ENCODE results near the gene FSTL4.

The FSTL4 gene

DNA sequence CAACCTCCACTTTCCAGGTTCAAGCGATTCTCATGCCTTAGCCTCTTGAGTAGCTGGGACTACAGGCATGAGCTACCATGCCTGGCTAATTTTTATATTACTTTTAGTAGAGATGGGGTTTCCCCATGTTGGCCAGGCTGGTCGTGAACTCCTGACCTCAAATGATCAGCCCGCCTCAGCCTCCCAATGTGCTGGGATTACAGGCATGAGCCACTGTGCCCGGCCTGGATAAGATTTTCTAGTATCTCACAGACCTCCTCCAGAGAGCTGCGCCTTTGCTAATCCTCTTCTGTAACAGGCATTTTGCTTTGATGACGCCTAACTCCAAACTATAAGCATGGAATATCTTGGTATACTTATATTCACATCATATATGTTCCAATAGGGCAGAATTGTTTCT is 99.4 kb downstream of the FSTL4 start:
- DNase-seq (ENCODE audit: low read depth): no peak

GRCh38 chr5:133511653-133512235 is 100.6 kb downstream of the FSTL4 start:
- no peak for DNase-seq (ENCODE audit: low read depth)

DNA sequence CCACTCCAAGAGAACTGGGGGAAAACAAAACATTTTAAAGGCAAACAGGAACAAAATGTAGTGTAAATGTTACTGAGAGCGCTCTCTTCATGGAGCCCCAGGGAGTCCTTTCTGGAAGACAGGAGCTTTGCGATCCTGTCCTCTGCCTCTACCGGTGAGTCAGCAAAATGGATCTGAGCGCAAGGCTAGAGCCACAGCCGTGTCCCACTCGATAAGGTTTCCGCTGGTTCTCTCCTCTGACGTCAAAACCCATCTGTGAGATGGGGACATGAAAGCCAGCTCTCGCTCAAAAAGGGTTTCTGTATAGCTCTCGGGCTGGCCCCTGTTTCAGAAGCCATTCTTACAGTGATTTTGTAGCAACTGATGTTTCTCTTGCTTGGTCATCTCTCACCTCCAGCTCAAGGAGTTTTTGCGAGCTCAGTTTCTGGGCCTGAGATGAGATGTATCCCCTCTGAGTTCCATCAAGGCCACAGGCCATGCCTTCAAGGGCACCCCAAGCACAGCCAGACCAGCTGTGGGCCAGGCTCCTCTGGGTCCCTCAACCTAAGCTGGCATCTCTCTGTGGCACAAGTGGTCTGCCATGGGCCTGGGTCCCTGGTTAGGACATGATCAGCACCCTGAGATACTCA is 101.6 kb downstream of the FSTL4 start:
- DNase-seq (ENCODE audit: low read depth): no peak

GRCh38 chr5:133509742-133510079 is 102.6 kb downstream of the FSTL4 start:
- no peak for DNase-seq (ENCODE audit: low read depth)

DNA sequence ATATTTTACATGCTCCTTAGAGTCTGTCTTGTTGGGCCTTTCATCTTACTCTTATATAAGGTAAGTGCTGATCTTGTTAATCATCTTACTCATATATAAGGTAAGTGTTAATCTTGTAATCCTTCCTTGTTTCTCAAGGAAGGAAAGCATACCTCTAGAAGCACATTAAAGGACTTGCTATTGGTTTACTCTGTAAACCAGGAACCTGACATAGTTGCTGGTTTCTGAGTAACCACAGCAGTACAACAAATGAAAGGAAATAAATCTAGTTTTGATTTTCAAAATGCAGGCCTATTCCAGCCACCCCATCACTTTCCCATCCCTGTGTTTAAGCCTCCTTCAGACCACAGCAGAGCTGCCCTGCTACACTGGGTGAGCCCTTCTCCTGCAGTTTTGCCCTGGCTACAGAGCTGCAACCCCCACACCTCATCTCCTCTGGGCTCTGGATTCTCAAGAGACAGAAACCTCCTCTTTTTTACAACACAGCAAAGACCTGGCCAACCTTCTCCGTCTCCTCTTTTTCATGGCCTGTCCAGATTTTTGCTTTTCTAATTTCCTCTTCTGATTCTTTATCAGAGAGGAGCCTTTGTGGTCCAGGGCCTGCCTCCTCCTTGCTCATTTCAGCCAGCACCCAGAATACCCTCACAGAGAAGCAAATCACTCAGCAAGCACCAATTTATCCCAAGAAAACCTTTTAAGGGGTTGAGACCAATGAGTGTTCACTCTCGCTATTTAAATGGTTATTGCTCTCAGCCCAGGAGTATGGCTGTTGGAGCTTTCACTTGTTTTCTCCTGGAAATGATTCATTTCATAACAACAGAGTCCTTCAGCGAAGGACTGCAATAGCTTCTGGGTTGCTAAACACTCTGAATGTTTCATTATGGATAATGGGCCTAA is 103.2 kb downstream of the FSTL4 start:
- no peak for DNase-seq (ENCODE audit: low read depth)

GRCh38 chr5:133508331-133508730 is 104.0 kb downstream of the FSTL4 start:
- DNase-seq (ENCODE audit: low read depth): no peak

GRCh38 chr5:133506181-133506580 is 106.2 kb downstream of the FSTL4 start:
- no peak for DNase-seq (ENCODE audit: low read depth)

DNA sequence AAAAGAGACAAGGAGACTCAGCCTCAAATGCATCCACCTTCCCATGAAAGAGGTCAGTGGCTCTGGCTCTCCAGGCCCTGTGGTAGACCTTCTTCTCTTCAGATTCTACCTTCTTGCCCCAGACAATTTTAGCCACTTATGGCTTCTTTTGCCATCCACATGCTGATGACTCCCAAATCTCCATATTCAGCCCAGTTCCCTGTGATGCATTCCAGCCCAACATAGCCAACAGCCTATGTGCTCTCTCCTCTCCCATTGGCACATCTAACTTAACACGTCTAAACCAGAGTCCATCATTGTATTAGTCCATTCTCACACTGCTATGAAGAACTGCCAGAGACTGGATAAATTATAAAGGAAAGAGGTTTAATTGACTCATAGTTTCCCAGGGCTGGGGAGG is 108.8 kb downstream of the FSTL4 start:
- no peak for DNase-seq (ENCODE audit: low read depth)

GRCh38 chr5:133499895-133500294 is 112.4 kb downstream of the FSTL4 start:
- no peak for DNase-seq (ENCODE audit: low read depth)

- no peak for DNase-seq (ENCODE audit: low read depth)
Measured at GRCh38 chr5:133497608-133498348, 114.6 kb downstream of the FSTL4 start.

DNA sequence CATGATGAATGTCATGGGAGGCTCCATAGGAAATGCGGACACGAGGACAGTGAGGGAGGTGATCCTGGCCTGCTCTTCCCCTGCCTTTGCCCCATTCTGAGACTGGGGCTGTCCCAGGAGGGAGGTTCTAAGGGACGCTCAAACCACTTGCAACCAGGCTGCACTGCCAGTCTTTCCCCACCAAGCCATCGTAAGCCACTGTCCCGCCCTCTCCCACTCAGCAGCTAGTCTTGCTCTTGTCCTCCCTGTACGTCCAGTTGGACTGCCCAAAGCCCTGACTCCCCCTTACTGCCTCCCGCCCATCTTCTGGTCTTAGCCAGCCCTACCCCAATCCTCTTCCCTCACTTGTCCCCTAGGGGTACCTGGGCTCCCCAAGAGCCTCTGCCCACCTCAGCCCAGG is 115.7 kb downstream of the FSTL4 start:
- no peak for DNase-seq (ENCODE audit: low read depth)

GRCh38 chr5:133494923-133495246 is 117.5 kb downstream of the FSTL4 start:
- no peak for DNase-seq (ENCODE audit: low read depth)

DNA sequence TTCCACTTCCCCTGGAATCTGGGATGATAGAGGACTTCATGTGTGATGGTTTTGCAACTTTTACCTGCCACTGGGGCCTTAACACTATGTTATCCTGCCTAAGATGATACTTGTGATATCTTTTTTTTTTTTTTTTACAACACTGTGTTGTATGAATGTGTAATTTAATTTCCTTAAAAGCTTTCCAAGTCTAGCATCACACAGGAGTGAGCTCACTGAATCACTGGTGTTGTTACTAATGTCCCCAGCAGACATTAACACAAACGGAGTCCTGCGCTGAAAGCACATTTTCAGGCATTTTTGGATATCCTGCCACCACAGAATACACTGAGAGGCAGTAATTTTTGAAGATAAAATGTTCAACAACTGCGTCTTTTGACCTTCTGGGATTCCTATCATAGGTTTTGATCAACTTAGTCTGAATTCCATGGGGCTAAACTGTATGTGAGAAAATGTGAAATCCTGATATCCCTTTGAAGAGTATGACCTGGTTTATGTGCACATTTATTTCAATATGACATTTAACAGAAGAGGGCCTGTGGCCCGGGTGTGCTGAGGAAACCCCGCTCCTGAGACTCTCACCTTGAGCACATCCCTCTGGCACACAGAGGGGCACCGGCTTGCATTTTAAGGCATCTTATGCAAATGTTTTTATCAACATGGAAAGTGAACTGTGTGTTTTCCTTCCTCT is 118.0 kb downstream of the FSTL4 start:
- DNase-seq (ENCODE audit: low read depth): no peak

- DNase-seq (ENCODE audit: low read depth): no peak
Measured at GRCh38 chr5:133489632-133490031, 122.7 kb downstream of the FSTL4 start.

- no peak for DNase-seq (ENCODE audit: low read depth)
Measured at GRCh38 chr5:133487093-133487492, 125.2 kb downstream of the FSTL4 start.

DNA sequence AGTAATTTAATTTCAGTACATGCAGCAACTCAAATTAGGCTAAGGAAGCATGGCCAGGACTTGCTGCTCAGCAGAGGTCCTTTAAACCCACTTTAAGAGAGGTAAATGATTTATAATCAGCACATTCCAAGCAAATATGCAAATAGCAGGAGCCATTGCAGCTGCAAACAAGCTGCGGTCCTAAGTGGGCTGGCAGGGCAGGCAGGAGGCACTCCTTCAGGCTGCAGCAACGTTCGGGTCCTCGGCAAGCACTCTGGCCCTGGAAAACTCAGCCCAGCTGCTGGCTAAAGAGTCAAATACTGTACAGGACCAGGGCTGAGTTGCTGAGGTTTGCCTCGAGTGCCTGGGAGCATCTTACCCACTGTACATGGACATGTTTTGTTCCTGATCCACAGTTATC is 126.9 kb downstream of the FSTL4 start:
- DNase-seq (ENCODE audit: low read depth): no peak

- no peak for DNase-seq (ENCODE audit: low read depth)
Measured at GRCh38 chr5:133483406-133484090, 128.8 kb downstream of the FSTL4 start.

DNA sequence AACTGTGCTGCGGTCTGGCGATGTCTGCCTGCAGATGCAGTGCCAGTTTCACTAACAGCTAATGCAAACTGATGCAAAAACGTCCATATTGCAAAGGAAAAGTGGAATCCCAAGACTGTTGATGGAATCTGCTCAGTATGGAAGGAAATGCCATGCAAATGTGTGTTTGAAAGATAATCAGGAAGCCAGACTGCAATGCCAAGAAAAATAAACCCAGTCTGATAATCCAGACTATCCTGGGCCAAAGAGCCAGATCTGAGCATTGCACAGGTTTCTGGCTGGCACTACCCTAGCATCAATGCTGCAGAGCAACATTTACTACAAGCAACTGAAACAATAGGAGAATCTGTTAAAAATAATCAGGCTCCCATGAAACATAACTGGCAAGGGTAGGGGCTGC is 130.3 kb downstream of the FSTL4 start:
- no peak for DNase-seq (ENCODE audit: low read depth)

GRCh38 chr5:133480866-133481265 is 131.5 kb downstream of the FSTL4 start:
- DNase-seq (ENCODE audit: low read depth): no peak

DNA sequence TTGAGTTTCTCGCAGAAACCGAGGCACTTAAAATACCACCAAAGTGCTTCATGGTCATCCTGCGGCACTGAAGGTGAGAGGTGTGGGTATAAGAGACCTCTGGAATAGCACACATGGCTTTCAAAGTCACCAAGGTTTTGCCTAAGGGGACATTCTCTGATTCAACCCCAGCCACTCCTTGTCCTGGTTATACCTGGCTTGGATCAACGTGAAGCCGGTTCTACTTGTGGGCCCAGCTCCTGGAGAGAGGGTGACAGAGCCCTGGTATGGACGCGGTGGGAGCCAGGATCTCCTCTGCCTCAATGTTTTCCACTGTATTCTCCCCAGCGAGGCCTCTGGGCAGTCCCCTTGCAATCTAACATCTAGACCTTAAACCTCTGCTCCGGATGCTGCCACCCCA is 132.0 kb downstream of the FSTL4 start:
- DNase-seq (ENCODE audit: low read depth): no peak

- DNase-seq (ENCODE audit: low read depth): no peak
Measured at GRCh38 chr5:133478199-133478985, 133.9 kb downstream of the FSTL4 start.
